Astrocyte of the spinal cord (primary cell): ENCODE results near the gene ULK4.

Experiments
- DNase-seq: peaks from one replicate; pipeline ENCODE4 v3.0.0; 2011; ENCODE audit warnings: low read depth, low spot score
- H3K4me3 ChIP-seq: 2 replicates; pipeline ENCODE4 v1.5.1; 2011; ENCODE audit warnings: low read depth, mild to moderate bottlenecking, low read length, moderate library complexity
- in situ Hi-C: cut with HindIII; loops from 2 replicates; pipeline ENCODE4 v1.10.0; 2017; ENCODE audit warnings: low sequenced_read_pairs
- TF ChIP-seq, protein P1 (sequence below): IDR thresholded peaks from 2 replicates; pipeline ENCODE4 v1.5.1; 2012; ENCODE audit warnings: low read depth, mild to moderate bottlenecking, low read length, inconsistent platforms

ULK4 gene

DNA sequence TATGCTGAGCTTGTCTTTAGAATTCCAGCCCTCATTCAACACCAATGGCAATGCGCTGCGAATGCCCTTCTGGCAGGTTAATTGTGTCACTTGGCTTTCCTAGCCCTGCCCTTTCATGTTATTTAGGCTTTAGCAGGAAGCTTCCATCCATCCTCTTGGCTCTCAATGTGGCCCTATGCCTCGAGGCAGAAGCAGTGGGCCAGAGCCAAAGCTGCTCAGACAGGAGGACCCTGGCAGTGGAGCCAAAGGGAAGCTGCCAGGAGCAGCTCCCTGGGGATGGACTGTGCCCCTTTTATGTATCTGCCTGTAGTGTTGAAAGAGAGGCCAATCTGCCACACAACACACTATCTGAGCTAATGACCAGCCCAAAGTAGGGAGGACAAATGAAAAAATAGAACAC lies 386.2 kb downstream of the ULK4 start:
- in situ Hi-C loops, result no loop called here
- TF ChIP-seq, protein P1, sequence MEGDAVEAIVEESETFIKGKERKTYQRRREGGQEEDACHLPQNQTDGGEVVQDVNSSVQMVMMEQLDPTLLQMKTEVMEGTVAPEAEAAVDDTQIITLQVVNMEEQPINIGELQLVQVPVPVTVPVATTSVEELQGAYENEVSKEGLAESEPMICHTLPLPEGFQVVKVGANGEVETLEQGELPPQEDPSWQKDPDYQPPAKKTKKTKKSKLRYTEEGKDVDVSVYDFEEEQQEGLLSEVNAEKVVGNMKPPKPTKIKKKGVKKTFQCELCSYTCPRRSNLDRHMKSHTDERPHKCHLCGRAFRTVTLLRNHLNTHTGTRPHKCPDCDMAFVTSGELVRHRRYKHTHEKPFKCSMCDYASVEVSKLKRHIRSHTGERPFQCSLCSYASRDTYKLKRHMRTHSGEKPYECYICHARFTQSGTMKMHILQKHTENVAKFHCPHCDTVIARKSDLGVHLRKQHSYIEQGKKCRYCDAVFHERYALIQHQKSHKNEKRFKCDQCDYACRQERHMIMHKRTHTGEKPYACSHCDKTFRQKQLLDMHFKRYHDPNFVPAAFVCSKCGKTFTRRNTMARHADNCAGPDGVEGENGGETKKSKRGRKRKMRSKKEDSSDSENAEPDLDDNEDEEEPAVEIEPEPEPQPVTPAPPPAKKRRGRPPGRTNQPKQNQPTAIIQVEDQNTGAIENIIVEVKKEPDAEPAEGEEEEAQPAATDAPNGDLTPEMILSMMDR, result no peak
- DNase-seq, result no peak

DNA sequence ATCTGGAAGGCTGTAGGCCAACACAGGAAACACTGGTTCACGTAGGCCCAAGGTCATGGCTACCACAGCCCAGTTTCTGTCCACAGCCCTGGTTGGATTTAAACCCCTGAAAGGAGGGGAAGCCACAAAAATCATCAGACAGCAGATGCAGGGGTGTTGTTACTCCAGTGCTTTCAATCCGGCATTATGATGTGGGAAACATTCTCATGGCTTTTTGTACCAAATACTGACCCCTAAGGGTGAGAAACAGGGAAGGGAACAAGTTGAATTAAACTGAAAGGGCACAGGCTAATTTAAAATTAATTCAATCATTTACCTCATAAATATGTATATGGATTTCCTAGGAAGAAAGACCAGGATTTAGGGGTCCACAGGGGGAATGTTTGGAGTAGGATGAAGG lies 387.0 kb downstream of the ULK4 start:
- no peak overlapping the region for H3K4me3 ChIP-seq
- DNase-seq, result no peak
- TF ChIP-seq, protein P1, result no peak
- in situ Hi-C loops, result no loop called here

More for the DNA sequence above, 386.2 kb downstream of the ULK4 start:
- H3K4me3 ChIP-seq, result no peak overlapping the region

DNA sequence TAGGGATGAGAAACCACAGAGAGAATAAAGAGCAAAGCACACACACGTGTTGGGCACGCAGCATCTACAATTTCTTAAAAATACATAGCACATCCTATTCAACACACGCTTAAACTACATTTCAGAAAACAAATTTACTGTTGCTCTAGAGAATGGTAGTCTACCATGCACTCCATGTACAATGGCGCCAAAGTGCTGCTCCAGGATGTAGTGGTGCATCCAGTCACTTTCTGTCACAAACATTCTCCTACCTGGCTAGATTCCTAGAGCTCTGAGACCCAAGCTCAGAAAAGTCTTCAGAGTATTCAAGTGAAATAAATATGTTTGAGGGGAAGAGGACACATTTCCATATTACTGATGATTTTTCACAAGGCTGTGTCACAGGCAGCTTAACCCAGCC lies 388.3 kb downstream of the ULK4 start:
- TF ChIP-seq, protein P1, result no peak
- in situ Hi-C loops, result no loop called here
- no peak for DNase-seq
- H3K4me3 ChIP-seq, result no peak overlapping the region

DNA sequence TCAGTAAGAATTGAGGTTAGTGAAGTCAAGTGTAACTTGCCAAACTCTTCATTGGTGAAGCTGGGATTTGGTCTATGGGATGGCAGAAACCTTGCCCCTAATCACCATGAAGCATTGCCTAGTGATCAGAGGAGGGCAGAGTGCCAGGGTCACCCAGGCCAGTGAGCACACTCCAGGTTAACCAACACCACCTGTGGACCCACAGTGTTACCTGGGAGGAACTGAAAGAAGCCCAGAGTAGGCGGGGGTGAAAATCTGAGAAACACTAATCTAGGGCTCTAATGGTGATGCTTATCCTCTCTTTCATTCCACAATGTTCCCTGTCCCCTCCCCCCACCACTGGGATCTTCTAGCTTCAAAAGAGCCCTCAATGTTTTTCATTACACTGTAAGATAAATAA lies 389.8 kb downstream of the ULK4 start:
- TF ChIP-seq, protein P1, result no peak
- no peak for DNase-seq
- no peak overlapping the region for H3K4me3 ChIP-seq
- in situ Hi-C loops, result no loop called here

DNA sequence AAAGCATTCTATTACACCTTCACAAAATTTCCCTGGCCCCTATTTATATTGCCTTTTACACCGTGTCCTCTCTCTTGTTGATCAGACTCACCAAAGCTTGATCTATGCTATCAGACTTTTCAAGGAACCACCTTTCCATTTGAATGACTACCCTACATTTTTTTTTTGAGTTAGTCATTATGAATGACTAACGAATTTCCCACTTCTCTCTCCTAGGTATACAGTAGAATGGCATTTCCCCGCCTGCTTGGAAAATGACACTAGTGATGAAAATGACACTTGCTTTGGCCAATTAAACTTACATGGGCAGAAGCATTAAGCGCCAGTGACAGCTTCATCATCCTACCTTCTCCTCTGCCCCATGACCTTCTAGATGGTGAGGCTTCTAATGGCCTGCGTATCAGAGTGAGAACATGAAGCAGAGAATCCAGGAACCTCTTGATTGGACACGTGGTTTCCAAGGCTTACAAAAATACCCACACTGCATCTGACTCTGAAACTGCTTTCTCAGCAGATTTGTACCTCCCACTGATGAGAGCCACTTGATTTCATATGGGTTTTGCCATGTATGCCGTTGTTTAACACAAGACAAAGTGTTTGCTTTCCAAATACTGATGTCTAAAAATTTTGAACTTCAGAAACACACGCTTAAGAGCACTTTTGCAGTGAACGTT lies 392.1 kb downstream of the ULK4 start:
- no peak for DNase-seq
- in situ Hi-C loops, result no loop called here
- TF ChIP-seq, protein P1, result no peak
- H3K4me3 ChIP-seq, result no peak overlapping the region

DNA sequence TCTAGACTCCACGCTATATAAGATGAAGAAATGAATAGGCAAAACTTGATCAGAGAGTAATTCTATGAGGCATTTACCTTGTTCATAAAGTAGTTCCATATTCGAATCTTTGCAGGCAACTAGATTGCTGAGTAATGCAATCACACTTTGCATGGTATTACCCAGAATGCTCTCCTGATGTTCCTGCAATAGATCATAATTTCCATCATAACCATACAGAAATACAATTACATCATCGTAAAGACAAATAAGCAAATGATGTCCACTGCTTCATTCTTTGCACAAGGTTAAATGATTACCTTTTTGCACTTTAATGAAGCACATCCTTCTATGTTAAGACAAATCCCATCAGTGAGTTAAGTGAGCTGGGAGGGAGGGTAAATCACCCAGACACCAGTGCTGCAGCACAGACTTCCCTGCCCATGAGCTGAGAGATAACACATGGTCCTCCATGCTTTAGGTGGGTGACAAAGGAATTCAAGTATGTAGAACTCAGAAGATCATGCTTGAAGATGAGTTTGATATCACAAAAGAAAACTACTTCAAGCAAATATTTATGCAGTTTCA lies 395.9 kb downstream of the ULK4 start:
- in situ Hi-C loops, result no loop called here
- TF ChIP-seq, protein P1, result no peak
- no peak overlapping the region for H3K4me3 ChIP-seq
- DNase-seq, result no peak
